ENCODE results near the gene TMEM243.

TMEM243 gene

DNA sequence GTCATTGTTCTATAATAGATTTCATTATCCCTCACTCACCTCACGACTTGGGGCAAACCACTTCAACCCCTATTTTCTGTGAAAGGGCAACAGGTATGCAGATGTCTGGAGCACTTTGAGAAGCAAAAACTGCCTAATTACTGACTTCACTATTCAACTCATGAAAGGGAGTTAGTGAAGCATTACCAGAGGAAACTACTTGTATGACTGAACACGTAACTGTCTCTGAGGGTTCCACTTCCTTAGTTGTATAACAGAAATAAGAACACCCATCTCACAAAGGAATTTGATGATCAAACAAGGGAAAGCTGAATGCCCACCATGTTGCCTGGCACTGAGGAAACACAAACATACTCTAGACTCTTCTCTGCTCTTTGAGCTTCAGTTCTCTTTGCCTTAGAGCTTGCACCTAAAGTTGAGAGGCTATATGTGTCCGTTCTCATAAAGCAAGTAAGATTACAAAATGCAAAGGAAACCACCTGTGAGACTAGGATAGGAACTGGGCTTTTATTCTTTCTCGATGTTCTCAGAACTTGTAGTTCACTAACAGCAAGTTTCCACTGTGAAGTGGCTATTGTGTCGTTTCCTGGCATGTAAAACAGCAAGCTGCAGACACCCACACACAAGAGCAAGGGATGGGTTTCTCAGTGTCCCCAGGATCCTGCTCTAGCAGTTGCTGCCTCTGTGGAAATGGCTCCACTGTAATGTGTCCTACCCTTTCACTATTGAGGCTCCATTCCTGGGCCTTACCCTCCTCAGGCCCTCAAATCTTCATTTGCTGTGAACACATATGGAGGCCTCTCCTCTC, 2.6 kb downstream of the TMEM243 start:
- no peak overlapping the region for H4K91ac ChIP-seq (ENCODE audit: low read depth, low read length)
- no peak overlapping the region for H4K12ac ChIP-seq (ENCODE audit: low read depth, low read length)
- WGBS (ENCODE audit: extremely low coverage, insufficient coverage, insufficient read length) = no CpG with 5 or more reads among the region's 5 CpGs

DNA sequence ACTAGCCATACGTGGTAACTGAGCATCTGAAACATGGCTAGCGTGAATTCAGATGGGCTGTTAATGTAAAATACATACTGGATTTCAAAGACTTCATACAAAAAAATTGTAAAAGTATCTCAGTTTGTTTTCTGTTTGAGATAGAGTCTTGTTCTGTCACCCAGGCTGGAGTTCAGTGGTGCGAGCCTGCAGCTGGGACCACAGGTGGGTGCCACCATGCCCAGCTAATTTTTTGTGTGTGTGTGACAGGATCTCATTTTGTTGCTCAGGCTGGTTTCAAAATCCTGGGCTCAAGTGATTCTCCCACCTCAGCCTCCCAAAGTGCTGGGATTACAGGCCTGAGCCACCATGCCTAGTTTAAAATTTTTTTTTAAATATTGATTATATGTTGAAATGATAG, 4.5 kb downstream of the TMEM243 start:
- no peak overlapping the region for H3K18ac ChIP-seq (ENCODE audit: low read length)
- peaks cover 7% of the 10 kb centered on the region for H3K79me1 ChIP-seq (ENCODE audit: low read length)
- no peak overlapping the region for H3K27ac ChIP-seq (ENCODE audit: low read depth, low read length)

More for the DNA sequence above, 2.6 kb downstream of the TMEM243 start:
- Histone ChIP-seq H3K4me3 (ENCODE audit: low read depth, low read length) (no peak overlapping the region), H3K18ac (ENCODE audit: low read length) (no peak overlapping the region), H3K36me3 (ENCODE audit: control insufficient read depth in 1 of 2, insufficient read depth in 2 of 2, low read length in 2 of 2) (peaks cover 0 to 3% of the 10 kb centered on the region in 2 experiments), H3K27ac (ENCODE audit: low read depth, low read length) (no peak overlapping the region), H3K14ac (ENCODE audit: low read length) (no peak overlapping the region), H3K79me1 (ENCODE audit: low read length) (peaks cover 10% of the 10 kb centered on the region), H3K79me2 (ENCODE audit: control insufficient read depth, insufficient read depth, low read length, poor library complexity) (peaks cover 12% of the 10 kb centered on the region), H4K8ac (ENCODE audit: low read depth, low read length) (no peak overlapping the region), H2BK5ac (ENCODE audit: low read depth, low read length, poor library complexity) (no peak overlapping the region), H2AFZ (ENCODE audit: insufficient read depth, low read length, poor library complexity) (no peak overlapping the region), H3K9me3 (ENCODE audit: insufficient read depth, low read depth, low read length) (no peaks in the 10 kb centered on the region), H3K27me3 (ENCODE audit: insufficient read depth, low read length) (peaks cover under 1% of the 10 kb centered on the region), H2BK120ac (ENCODE audit: insufficient read depth, low read length, poor library complexity) (no peak overlapping the region), H3K4me2 (ENCODE audit: low read length) (no peak overlapping the region), H2BK12ac (ENCODE audit: low read length) (no peak overlapping the region), H3K23ac (ENCODE audit: low read length) (no peak overlapping the region), H3K9ac (ENCODE audit: low read length) (no peak overlapping the region), H3K4ac (ENCODE audit: low read depth, low read length) (no peak overlapping the region), H3K4me1 (ENCODE audit: control insufficient read depth in 1 of 2, insufficient read depth in 2 of 2, low read length in 2 of 2) (peaks cover 2 to 6% of the 10 kb centered on the region in 2 experiments), H2AK5ac (ENCODE audit: low read length) (no peak overlapping the region)
- DNase-seq = no peak

GRCh38 chr7:87213811-87214210, 5.7 kb downstream of the TMEM243 start:
- Histone ChIP-seq H2AK5ac (ENCODE audit: low read length) (no peak overlapping the region), H2AFZ (ENCODE audit: insufficient read depth, low read length, poor library complexity) (no peak overlapping the region), H3K36me3 (ENCODE audit: control insufficient read depth in 1 of 2, insufficient read depth in 2 of 2, low read length in 2 of 2) (peaks cover 0 to 3% of the 10 kb centered on the region in 2 experiments), H2BK5ac (ENCODE audit: low read depth, low read length, poor library complexity) (no peak overlapping the region), H3K79me1 (ENCODE audit: low read length) (no peaks in the 10 kb centered on the region), H3K14ac (ENCODE audit: low read length) (no peak overlapping the region), H2BK120ac (ENCODE audit: insufficient read depth, low read length, poor library complexity) (no peak overlapping the region), H3K79me2 (ENCODE audit: control insufficient read depth, insufficient read depth, low read length, poor library complexity) (peaks cover under 1% of the 10 kb centered on the region), H3K4ac (ENCODE audit: low read depth, low read length) (no peak overlapping the region), H3K4me3 (ENCODE audit: low read depth, low read length) (no peak overlapping the region), H3K9ac (ENCODE audit: low read length) (no peak overlapping the region), H4K8ac (ENCODE audit: low read depth, low read length) (no peak overlapping the region), H3K23ac (ENCODE audit: low read length) (no peak overlapping the region), H3K4me1 (ENCODE audit: control insufficient read depth in 1 of 2, insufficient read depth in 2 of 2, low read length in 2 of 2) (no peaks in the 10 kb centered on the region), H3K18ac (ENCODE audit: low read length) (no peak overlapping the region), H3K9me3 (ENCODE audit: insufficient read depth, low read depth, low read length) (no peaks in the 10 kb centered on the region), H3K27ac (ENCODE audit: low read depth, low read length) (no peak overlapping the region), H4K12ac (ENCODE audit: low read depth, low read length) (no peak overlapping the region), H4K91ac (ENCODE audit: low read depth, low read length) (no peak overlapping the region), H3K27me3 (ENCODE audit: insufficient read depth, low read length) (no peaks in the 10 kb centered on the region), H3K4me2 (ENCODE audit: low read length) (no peak overlapping the region), H2BK12ac (ENCODE audit: low read length) (no peak overlapping the region)
- DNase-seq = no peak
- WGBS (ENCODE audit: extremely low coverage, insufficient coverage, insufficient read length) = no CpG with 5 or more reads among the region's 2 CpGs

More for the DNA sequence above, 4.5 kb downstream of the TMEM243 start:
- no peaks in the 10 kb centered on the region for H3K9me3 ChIP-seq (ENCODE audit: insufficient read depth, low read depth, low read length)
- no peak overlapping the region for H3K9ac ChIP-seq (ENCODE audit: low read length)
- H3K23ac ChIP-seq (ENCODE audit: low read length) = no peak overlapping the region
- peaks cover 0 to 3% of the 10 kb centered on the region in 2 experiments for H3K36me3 ChIP-seq (ENCODE audit: control insufficient read depth in 1 of 2, insufficient read depth in 2 of 2, low read length in 2 of 2)
- H3K4me3 ChIP-seq (ENCODE audit: low read depth, low read length) = no peak overlapping the region
- H3K14ac ChIP-seq (ENCODE audit: low read length) = no peak overlapping the region
- no peaks in the 10 kb centered on the region for H3K27me3 ChIP-seq (ENCODE audit: insufficient read depth, low read length)
- no peak overlapping the region for H2BK12ac ChIP-seq (ENCODE audit: low read length)
- no peak overlapping the region for H2BK120ac ChIP-seq (ENCODE audit: insufficient read depth, low read length, poor library complexity)
- no peak overlapping the region for H4K12ac ChIP-seq (ENCODE audit: low read depth, low read length)
- no peaks in the 10 kb centered on the region for H3K4me1 ChIP-seq (ENCODE audit: control insufficient read depth in 1 of 2, insufficient read depth in 2 of 2, low read length in 2 of 2)
- no CpG with 5 or more reads among the region's 3 CpGs for WGBS (ENCODE audit: extremely low coverage, insufficient coverage, insufficient read length)
- no peak overlapping the region for H2AFZ ChIP-seq (ENCODE audit: insufficient read depth, low read length, poor library complexity)
- peaks cover 9% of the 10 kb centered on the region for H3K79me2 ChIP-seq (ENCODE audit: control insufficient read depth, insufficient read depth, low read length, poor library complexity)
- H2BK5ac ChIP-seq (ENCODE audit: low read depth, low read length, poor library complexity) = no peak overlapping the region
- no peak overlapping the region for H3K4ac ChIP-seq (ENCODE audit: low read depth, low read length)
- H4K91ac ChIP-seq (ENCODE audit: low read depth, low read length) = no peak overlapping the region
- no peak overlapping the region for H4K8ac ChIP-seq (ENCODE audit: low read depth, low read length)
- DNase-seq = no peak
- H2AK5ac ChIP-seq (ENCODE audit: low read length) = no peak overlapping the region
- H3K4me2 ChIP-seq (ENCODE audit: low read length) = no peak overlapping the region

GRCh38 chr7:87213252-87213651, 6.3 kb downstream of the TMEM243 start:
- Histone ChIP-seq H4K91ac (ENCODE audit: low read depth, low read length) (no peak overlapping the region), H4K8ac (ENCODE audit: low read depth, low read length) (no peak overlapping the region), H3K27ac (ENCODE audit: low read depth, low read length) (no peak overlapping the region), H3K27me3 (ENCODE audit: insufficient read depth, low read length) (no peaks in the 10 kb centered on the region), H3K18ac (ENCODE audit: low read length) (no peak overlapping the region), H2BK12ac (ENCODE audit: low read length) (no peak overlapping the region), H3K9ac (ENCODE audit: low read length) (no peak overlapping the region), H3K79me1 (ENCODE audit: low read length) (no peaks in the 10 kb centered on the region), H3K9me3 (ENCODE audit: insufficient read depth, low read depth, low read length) (no peaks in the 10 kb centered on the region), H3K23ac (ENCODE audit: low read length) (no peak overlapping the region), H2AK5ac (ENCODE audit: low read length) (no peak overlapping the region), H2BK120ac (ENCODE audit: insufficient read depth, low read length, poor library complexity) (no peak overlapping the region), H3K4me2 (ENCODE audit: low read length) (no peak overlapping the region), H2BK5ac (ENCODE audit: low read depth, low read length, poor library complexity) (no peak overlapping the region), H3K4ac (ENCODE audit: low read depth, low read length) (no peak overlapping the region), H2AFZ (ENCODE audit: insufficient read depth, low read length, poor library complexity) (no peak overlapping the region), H3K4me3 (ENCODE audit: low read depth, low read length) (no peak overlapping the region), H3K14ac (ENCODE audit: low read length) (no peak overlapping the region), H3K79me2 (ENCODE audit: control insufficient read depth, insufficient read depth, low read length, poor library complexity) (no peaks in the 10 kb centered on the region), H4K12ac (ENCODE audit: low read depth, low read length) (no peak overlapping the region), H3K36me3 (ENCODE audit: control insufficient read depth in 1 of 2, insufficient read depth in 2 of 2, low read length in 2 of 2) (peaks cover 0 to 6% of the 10 kb centered on the region in 2 experiments), H3K4me1 (ENCODE audit: control insufficient read depth in 1 of 2, insufficient read depth in 2 of 2, low read length in 2 of 2) (no peaks in the 10 kb centered on the region)
- DNase-seq = no peak
- no CpG with 5 or more reads among the region's 1 CpG for WGBS (ENCODE audit: extremely low coverage, insufficient coverage, insufficient read length)

All from trophoblast cell (in vitro differentiated cells and primary cell).